ENCODE measurements around the gene RASGRF1.

Gene RASGRF1

DNA sequence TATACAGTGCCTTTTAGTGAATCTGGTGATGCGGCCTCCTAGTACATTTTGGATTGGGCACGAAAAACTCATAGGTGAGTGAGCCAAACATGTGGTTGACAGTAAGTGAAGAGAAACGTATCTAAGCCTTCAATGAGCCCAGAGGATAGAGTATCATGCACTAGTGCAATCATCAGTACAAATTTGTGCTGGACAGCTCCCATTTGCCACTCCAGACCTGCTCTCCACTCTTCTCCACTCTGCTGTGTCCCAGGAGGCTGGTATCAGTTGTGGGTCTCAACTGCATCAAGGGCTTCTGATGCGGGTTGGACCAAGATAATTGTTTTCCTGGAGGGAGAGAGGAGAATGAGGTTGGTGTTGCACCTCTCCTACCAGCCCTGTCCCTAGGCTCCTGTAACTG, 9.1 kb upstream of the RASGRF1 start:
- no peak for DNase-seq

DNA sequence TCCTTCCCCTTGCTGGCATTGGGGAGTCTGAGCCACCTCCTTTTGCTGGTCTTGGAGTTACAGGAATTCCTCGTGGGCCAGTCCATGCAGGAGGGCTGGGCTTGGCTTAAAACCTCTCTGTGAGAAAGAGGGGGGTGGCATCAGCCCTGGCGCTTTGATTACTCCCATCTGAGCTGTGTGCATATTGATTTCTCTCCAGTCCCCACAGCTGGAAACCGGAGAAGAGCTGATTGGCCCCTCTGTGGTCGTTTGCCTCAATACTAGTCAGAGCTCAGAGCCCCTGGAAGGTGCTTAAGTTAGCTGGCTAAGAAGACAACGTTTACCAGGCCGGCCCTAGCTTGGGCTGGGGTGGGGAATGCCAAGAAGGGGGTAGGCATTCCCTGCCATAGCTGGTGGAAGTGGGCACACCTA, 4.0 kb upstream of the RASGRF1 start:
- DNase-seq: no peak

DNA sequence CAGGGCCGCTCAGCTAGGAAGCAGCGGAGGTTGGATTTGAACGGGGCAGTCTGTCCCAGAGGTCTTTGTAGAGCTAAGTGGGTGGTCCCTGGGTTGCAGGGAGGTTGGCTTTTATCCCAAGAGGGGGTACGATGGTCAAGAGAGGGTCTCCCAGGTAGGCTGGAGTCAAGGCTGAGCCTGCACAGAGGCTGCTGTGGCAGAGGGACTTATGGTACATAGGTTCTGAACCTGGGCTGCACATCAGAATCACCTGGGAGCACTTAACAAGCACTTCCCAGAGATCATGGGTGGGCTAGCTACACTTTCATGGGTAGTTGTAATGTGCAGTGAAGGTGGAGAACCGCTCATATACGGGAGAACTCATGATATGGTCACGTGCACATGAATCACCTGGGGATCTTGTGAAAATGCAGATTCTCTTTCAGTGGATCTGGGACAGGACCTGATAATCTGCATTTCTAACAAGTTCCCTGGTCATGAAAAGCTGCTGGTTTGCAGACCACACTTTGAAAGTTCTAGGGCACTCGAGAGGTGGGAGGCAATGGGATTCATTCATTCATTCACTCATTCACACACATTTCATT, 2.9 kb upstream of the RASGRF1 start:
- DNase-seq: no peak

DNA sequence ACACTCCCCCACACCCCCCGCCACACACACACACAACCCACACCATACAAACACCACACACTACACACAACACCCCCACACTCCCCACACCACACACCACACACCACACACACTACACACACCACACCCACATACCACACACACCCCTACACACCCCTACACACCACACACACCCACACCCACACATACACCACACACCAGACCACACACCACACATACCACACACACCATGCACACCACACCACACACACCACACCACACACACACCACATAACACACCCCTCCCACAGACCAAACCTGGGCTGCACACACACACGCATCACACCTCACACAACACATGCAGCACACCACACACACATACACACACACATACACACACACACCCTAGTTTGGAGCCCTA, 1.8 kb upstream of the RASGRF1 start:
- DNase-seq: no peak

DNA sequence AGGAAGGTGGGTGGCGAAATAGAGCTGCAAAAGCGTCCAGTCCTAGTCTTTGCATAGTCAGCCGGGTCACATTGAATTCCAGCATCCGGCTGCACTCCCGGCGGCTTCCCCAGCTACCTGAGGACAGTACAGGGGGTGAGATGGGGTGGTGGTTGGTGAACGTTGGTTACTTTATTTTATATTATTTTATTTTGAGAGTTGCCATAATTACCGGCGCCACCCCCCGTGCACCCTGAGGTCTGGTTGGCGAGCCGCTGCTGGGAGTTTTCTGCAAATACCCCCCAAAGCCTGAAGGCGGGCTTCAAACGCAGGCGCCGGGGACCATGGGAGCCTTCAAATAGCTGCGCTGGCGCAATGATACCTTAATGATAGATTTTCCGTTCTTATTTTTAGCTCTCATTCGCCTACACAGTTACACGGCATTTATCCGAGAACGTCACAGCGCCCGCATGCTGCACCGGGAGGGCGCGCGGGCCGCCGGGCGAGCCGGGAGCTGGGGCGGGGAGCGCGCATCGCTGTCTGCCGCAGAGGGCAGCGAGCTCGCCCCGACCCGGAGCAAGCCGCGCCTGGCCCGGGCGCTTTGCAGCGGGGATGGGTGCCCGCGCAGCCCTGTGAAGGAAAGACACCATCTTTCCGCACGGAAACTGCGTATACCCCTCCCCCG, 756 bp upstream of the RASGRF1 start:
- DNase-seq: no peak

DNA sequence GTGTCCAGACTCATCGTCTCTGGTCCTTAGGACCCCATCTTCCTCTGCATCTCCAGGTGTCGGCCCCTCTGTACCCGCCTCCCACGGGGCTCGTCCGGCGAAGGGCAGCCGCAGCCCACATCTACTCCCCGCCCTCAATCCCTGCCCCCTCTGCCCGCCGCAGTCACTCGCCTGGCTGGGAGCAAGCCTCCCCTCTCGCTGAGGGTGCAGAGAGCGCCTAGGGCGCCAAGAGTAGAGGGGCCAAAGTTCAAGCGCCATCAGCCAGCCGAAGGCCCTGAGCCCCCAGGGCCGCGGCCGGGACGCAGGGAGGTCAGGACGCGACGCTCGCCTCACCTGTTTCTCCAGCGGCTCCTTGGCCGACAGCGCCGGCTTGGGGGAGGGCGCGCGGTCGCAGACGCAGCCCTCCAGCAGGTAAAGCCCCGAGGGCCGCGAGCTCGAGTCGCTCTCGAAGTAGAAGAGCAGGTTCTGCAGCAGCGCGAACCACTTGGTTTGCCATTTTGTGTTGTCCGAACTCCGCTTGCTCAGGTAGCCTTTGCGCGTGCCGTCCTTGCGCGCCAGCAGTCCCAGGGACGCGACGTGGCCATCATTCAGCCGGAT, 592 bp downstream of the RASGRF1 start:
- DNase-seq: no peak

DNA sequence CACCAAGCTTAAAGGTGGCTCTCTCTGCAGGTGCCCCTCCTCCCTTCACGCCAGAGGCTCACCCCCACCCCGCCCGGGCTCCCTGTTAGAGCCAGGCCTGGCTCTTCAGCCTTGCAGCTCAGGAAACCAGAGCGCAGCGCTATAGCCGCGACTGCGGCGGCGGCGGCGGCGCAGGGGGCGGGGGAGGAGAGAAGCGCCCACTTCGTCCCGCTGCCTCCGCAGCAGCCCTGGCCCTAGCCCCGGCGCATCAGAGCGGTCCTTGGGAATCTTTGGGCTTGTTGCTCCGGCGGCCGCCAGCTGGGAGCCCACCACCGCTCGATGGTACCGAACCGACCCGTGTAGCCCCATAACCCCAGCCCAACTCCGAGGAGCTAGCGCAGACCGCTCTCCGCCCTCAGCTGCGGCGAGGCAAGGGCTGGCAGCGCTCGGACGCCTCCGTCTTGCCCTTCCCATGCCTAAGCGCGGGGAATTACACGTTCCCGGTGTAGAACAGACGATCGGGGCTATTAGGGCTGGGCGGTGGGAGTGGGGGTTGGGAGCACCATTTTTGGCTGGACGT, 1.2 kb downstream of the RASGRF1 start:
- no peak for DNase-seq

DNA sequence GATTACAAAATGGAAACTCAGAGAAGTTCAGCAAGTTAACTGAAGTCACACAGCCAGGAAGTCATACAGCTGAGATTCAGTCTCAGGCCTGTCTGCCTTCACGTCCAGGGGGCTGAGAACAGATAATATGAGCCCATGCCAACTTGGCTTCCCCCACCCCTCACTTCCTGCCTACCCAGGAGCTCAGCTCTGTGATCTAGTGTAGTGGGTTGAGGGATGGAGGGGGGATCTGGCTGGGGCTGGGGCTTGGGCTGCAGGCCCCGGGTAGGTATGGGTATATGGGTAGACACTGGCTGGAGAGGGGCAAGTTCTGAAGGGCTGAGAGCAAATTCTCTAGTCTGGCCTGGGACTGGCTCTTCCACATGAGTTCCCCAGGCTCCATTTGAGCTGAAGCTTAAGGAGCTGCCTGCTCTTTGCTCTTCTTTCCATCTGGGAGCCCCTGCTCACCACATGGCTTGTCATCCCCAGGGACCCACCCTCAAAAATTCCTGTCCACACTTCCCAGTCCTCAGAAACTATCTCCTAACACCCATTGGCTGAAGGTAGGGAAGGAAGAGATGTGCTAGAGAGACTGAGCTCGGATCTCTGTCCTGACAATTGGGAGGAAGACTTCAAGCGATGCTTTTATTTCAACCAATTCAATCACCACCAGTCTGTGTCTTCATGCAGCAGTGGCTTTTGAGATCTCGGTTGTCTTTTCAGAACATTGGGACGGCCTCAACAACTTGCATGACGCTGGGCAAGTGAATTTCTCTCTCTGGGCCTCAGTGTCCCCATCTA, 2.0 kb downstream of the RASGRF1 start:
- DNase-seq: no peak

DNA sequence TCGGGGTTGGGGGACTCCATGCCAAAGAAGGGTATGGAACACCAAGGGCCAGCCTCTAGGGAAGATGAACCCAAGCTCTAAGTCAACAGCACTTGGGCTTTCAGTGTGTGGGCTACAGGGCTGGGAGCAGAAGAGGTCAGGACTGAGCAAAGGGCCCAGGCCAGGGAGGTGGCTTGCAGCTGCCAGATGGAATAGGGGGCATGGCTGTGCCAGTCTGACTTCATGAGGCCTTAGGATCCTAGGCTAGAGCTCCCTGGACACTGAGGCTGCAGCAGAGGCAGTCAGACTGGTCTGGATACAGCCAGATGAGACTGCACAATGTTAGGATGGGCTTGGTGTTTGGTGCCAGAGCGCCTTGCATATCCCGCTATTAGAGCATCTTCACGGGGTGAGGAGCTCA, 3.8 kb downstream of the RASGRF1 start:
- no peak for DNase-seq

DNA sequence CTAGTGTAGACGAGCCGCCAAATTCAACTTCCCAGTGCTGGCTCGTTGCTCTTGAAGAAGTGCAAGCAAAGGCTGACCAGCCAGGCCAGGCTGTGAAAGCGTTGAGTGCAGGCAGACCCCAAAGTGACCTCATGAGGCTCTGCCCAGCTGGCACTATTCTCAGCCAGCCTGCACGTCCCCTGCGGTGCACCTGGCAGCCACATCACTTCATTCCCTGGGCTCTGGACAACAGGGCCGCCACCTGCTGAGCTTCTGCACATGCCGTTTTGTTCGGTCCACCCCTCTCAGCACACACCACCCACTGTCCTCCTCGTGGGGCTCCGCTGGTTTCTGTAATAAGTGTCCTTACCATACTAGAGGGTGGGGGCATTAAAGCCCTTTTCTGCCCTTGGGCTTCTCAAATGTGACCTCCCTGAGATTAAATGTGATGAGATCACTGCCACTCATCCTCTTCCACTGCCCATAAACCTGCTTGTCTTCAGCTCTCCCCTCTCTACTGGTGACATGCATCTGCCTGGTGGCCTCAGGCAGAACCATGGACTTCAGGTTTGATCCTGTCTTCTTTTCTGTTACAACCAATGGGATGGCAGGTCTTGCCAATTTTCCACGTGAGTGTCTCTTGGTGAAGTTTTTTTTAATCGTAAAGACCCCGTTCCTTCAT, 6.1 kb downstream of the RASGRF1 start:
- no peak for DNase-seq

DNA sequence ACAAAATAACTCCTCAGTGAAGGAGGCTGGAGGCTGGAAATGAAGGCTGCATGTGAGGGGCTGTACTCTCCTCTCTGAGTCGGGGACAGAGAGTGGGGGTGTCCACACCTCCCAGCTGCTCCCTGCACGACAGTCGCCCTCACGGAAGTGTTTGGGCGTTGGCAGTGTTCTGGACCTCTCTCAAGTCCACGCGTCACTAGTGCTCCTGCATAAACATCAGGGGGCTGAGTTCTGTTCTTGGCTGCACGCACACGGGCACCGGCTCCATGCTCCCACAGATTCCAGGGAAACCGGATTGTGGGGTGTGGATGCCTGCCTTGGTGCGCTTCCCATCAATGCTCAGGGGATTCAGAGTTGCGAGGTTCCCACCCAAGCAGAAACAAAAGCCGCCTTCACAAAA, 7.4 kb downstream of the RASGRF1 start:
- no peak for DNase-seq

DNA sequence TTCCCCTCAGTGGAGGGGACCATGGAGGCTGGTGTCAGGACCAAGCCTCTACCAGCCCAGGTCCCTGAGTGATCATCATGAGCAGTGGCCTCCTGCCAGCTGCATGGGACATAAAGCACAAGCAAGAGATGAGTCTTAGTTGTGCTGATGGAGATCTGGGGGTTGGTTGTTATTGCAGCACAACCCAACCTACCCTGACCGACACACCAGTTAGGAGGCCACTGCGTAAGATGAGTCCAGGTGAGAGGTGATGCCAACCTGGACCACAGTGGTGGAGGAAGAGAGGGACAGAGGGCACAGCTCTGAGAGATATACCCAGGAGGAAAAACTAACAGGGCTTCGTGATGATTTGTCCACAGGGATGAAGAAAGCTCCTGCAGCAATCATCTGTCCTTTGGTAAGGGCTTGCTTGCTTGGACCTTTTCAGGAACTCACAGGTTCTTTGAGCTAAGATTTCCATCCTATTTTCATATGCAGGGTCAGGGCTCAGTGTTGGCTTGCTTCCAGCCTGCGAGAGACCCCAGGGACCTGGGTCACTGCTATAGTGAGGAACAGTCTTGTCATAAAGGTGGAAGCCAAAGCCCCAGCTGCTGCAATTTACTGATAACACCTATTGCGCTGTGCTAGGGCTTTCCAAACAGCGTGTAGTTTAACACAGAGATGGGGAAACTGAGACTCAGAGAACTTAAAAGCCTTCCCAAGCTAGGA, 8.1 kb downstream of the RASGRF1 start:
- no peak for DNase-seq

DNA sequence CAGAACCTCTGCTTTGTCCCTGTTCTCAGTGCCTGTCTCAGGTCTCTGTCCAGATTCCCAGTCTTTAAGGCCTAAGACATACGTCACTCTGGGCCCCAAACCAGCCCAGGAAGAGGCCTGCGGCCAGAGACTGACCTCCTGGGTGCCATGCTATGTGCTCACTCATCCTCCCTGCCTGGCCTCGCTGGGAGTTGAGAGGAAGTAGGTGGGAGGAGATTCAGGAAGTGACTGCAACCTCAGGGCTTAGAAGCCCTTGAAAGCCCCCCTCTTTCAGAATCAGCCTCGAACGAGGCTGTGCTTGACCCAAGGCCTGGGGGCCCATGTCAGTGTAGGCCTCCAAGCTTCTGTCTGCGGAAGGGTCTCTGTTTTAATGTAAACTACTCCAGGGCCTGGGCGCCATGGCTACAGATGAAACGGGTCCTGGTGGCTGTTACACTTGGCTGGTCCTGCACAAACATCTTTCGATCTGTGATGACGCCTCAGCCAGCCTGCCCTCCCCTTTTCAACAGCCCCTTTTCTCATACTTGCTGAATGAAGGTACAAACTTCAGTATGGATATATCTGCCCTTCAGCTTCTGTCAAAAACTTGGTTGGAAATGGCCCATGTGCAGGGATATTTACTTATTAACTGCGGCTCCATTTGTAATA, 11.7 kb downstream of the RASGRF1 start:
- DNase-seq: no peak

DNA sequence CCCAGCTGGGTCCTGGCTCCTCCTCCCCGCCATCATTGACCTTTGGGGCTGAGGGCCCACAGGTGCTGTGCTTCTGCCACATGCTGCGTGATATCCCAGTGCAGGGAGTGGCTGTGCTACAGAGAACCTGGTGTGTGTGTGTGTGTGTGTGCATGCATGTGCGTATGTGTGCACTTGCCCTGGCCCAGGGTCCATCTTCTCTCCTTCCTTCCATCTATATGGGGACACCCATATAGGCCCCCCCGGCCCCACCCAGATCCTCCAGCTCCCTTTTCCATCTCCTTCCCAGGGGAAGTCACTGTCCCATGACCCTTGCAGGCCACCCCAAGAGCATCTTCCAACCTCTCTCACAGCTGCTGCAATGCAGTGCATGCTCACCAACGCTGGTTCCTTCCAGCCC, 12.6 kb downstream of the RASGRF1 start:
- DNase-seq: no peak

DNA sequence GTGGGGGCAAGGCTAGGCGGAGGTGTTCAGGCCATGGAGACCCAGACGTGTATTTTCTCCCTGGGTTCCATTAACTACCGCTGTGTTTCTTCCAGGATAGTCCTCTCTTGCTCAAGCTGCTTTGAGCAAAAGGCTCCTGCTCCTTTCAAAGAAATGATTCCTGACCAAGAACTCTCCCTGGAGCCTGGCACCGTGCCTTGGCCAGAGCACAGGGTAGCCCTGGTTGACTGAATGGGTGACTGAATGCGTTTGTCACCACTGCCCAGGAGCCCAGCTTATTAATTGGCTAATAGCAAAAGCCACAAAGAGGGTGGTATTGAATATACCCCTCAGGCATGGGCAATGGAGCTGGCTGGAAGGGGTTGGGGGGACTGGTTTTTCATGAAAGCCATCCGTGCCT, 13.9 kb downstream of the RASGRF1 start:
- no peak for DNase-seq

DNA sequence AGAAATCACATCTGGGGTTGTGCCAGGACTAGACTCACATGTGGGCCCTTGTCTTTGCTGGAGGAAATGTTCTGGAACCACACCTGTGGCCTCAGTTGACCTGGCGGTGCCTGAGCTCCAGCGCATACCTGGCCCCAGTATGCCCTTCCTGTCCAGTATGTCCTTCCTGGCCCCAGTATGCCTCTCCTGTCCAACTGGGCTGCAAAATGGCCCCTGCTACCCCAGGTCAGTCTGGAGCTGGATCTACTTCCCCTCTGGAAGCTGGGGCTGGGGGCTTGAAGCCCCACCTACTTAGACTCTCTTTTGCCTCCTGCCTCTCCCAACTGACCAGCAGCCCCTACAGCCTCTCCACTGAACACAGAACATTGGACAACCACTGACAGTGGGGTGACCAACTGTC, 15.3 kb downstream of the RASGRF1 start:
- DNase-seq: no peak

DNA sequence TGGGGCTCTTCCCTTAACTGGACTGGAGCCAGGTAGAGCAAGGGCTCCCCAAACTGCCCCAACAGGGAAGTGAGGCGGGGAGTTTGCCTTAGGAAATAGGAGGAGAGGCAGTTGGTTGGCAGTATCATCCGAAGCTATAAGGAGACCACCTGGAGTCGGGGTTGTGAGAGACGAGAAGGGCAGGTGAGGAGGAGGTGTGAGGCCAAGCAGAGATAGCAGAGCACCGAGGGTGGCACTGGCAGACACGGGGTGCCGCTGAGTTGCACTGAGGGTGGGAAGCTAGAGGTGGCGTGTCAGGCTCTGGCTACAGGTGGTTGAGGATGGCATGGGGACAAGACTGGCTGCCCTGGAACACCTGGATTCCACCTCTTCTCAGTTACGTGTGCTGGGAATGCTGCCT, 17.2 kb downstream of the RASGRF1 start:
- DNase-seq: no peak

DNA sequence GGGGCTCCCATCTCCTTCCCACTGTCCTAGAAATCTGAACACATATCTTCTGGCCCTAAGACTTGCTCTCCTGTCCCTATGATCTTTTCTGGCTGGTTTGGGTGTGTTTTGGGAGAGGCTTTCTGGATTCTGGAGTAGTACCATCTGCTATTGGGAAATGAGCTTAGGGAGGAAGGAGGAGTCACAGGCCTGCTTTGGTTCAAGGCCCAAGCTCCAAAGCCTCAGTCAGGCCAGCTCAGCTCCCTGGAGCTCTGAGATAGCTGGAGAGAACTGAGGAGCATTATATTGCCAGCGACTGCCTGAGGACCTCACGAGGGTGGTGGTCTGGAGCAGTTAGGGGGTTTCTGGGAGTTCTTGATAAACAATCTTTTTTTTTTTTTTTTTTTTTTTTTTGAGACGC, 18.7 kb downstream of the RASGRF1 start:
- no peak for DNase-seq

DNA sequence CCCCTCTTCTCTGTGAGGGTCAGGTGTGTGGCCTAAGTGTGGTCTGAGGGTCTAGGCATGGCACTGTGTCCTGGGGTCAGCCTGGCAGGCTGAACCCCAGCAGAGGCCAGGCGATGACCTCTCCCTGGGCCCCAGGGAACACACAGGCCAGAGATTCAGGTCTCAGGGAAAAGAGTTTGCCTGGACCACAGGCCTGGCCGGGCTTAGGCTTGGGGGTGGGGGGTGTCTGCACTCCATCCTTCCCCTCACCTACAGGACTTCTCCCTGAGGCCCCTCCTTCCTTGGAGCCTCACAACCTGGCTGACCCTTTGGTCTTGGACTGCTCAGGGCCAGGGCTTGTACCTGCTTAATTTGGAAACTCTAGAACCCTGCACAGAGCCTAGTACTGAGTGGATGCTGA, 21.8 kb downstream of the RASGRF1 start:
- DNase-seq: no peak

DNA sequence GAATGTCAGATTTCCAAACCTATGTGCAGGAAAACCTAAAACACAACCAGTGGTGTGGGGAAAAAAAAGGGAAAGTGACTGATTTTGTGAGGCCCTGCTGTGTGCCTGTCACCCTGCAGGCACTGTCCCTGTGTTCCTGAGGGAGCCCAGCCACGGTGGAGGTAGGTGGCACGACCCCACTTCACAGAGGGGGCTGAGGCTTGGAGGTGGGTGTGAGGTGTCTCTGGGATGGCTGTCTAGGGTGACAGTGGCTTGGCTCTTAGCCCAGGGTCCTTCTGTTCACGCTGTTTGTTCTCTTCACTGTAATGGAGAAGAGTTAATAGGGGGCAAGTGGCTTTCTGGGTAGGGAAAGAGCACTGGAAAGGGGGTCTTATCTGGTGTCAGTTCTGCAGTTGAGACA, 22.6 kb downstream of the RASGRF1 start:
- DNase-seq: no peak

DNA sequence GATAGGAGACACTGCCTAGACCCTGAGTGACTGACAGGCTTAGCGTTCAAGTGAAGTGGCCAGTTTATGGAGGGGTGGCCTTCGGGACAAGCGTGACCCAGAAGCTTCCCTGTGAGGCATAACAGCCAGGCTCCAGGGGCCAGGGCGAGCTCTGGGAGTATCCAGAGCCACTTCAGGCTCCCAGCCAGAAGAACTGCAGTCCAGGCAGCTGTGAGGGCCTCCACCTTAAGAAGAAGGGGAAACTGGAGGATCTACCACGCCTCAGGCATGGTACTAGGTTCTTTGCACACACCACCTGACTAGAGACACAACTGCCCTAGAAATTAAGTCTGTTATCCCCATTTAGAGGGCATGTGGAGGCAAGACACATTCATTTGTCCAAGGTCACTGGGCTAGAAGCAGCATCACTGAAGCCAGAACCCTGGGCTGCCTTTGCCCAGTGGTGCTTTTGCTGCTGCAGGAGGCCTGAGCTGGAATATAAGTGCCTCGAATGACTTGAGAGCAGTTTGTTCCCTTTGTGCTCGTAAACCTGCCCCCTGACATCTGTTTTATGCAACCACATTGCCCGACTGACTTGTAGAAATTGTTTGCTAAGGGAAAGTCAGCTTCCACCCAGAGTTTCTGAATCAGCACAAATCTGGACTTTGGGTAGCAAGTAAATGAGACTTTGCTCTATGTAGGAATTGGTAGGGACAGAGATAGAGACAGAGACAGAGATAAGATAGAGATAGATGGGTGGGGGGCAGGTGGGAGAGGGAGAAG, 23.3 kb downstream of the RASGRF1 start:
- no peak for DNase-seq
